ENCODE data around the gene ANKRD55. TPM values are rescaled to one million over a fixed set of nuclear protein-coding genes. Genes with fewer than 3 reads are reported as not detected.

ANKRD55 gene
- total RNA-seq, 1 donor from 2014 or later = not detected

DNA sequence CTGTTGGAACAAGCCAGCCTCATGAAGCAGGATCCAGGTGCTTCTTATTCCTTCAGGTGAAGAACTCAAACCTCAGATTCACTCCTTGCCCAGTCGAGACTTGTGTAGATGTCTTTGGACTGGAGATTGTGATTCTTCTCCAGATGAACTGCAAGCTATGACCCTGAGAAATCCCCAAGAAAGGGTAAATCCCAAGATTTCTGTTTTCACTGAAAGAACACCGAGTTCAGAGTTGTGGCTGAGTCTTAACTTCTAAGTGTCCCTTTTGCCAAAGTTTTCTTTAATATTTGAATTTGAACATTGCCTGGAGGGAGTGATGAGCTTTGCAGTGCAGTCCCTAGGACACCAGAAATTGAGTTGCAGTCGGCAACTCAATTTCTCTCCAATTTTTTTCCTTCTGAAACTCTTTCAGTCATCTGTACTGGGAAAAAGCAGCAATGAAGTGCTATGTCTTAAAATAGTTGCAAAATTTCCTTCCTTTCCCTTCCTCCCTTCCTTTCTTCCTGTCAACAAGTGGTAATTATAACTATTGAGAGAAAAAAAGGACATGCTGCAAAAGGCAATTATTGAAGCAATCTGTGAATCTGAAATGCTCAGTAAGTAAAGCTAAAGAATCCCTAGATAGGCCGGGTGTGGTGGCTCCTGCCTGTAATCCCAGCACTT, 56.1 kb downstream of the ANKRD55 start:
- Mint-ChIP-seq H3K27me3 (no peaks in the 10 kb centered on the region), H3K4me3 (ENCODE audit: low read depth) (no peak overlapping the region), H3K4me1 (ENCODE audit: low read depth) (no peaks in the 10 kb centered on the region), H3K27ac (no peak overlapping the region), H3K9me3 (ENCODE audit: low read depth) (no peaks in the 10 kb centered on the region), H3K36me3 (ENCODE audit: insufficient read depth) (no peaks in the 10 kb centered on the region)
- TF ChIP-seq, protein P1, sequence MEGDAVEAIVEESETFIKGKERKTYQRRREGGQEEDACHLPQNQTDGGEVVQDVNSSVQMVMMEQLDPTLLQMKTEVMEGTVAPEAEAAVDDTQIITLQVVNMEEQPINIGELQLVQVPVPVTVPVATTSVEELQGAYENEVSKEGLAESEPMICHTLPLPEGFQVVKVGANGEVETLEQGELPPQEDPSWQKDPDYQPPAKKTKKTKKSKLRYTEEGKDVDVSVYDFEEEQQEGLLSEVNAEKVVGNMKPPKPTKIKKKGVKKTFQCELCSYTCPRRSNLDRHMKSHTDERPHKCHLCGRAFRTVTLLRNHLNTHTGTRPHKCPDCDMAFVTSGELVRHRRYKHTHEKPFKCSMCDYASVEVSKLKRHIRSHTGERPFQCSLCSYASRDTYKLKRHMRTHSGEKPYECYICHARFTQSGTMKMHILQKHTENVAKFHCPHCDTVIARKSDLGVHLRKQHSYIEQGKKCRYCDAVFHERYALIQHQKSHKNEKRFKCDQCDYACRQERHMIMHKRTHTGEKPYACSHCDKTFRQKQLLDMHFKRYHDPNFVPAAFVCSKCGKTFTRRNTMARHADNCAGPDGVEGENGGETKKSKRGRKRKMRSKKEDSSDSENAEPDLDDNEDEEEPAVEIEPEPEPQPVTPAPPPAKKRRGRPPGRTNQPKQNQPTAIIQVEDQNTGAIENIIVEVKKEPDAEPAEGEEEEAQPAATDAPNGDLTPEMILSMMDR (IDR thresholded peaks at IDR 0.05; ENCODE audit: unreplicated experiment) = no peak
- no peak for DNase-seq (ENCODE audit: low spot score, unreplicated experiment)

DNA sequence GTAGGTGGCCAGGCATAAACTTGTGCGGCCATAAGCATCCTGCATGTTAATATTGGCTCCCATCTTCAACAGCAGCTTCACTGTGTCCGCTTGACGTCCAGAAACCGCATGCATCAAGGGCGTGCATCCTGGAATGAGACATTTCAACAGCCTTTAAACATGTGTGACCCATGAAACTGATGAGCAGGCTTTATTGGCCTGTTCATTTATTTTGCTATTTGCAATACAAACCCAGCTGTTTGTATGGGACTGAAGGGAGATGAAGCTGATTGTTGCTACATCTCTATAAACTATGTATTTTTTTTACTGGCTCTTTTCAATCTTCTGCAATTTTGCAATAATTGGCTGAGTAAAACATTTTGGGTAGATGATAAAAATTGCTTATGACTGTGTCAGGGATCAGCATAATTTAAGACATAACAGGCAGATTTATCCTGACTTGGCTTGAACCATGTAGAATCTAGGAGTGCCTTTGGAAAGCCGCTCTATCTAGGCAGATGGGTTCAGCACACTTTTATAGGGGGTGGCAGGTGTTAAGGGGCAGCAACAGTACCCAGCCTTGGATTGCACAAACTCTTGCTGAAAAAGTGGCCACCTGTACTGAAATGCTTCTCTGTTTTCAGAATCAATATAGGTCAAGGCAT, 56.9 kb downstream of the ANKRD55 start:
- H3K4me3 Mint-ChIP-seq (ENCODE audit: low read depth) = no peak overlapping the region
- H3K27me3 Mint-ChIP-seq = no peaks in the 10 kb centered on the region
- no peak for DNase-seq (ENCODE audit: low spot score, unreplicated experiment)
- no peaks in the 10 kb centered on the region for H3K36me3 Mint-ChIP-seq (ENCODE audit: insufficient read depth)
- no peak overlapping the region for H3K27ac Mint-ChIP-seq
- TF ChIP-seq, protein P1 (IDR thresholded peaks at IDR 0.05; ENCODE audit: unreplicated experiment) = no peak
- no peaks in the 10 kb centered on the region for H3K9me3 Mint-ChIP-seq (ENCODE audit: low read depth)
- no peaks in the 10 kb centered on the region for H3K4me1 Mint-ChIP-seq (ENCODE audit: low read depth)

DNA sequence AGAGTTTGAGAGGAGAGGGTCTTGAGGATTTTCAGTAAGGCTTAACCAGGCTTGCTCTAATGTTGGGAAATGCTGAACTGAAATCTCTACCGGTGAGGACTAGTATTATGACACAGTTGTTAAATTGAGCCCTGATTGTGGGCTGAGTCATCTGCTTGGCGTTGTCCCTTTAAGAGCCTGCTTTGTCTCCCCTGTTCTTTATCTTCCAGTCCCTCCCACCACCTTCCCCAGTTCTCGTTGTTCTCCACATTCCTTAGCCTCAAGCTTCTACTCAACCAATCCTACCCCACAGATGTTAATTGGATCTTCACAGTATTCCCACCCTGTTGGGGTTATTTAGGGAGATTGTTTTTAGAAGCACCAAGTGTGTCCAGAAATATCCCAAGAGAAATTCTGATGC, 57.6 kb downstream of the ANKRD55 start:
- no peak overlapping the region for H3K27ac Mint-ChIP-seq
- no peaks in the 10 kb centered on the region for H3K4me1 Mint-ChIP-seq (ENCODE audit: low read depth)
- H3K36me3 Mint-ChIP-seq (ENCODE audit: insufficient read depth) = no peaks in the 10 kb centered on the region
- H3K4me3 Mint-ChIP-seq (ENCODE audit: low read depth) = no peak overlapping the region
- DNase-seq (ENCODE audit: low spot score, unreplicated experiment) = no peak
- no peaks in the 10 kb centered on the region for H3K9me3 Mint-ChIP-seq (ENCODE audit: low read depth)
- no peaks in the 10 kb centered on the region for H3K27me3 Mint-ChIP-seq
- TF ChIP-seq, protein P1 (IDR thresholded peaks at IDR 0.05; ENCODE audit: unreplicated experiment) = no peak

DNA sequence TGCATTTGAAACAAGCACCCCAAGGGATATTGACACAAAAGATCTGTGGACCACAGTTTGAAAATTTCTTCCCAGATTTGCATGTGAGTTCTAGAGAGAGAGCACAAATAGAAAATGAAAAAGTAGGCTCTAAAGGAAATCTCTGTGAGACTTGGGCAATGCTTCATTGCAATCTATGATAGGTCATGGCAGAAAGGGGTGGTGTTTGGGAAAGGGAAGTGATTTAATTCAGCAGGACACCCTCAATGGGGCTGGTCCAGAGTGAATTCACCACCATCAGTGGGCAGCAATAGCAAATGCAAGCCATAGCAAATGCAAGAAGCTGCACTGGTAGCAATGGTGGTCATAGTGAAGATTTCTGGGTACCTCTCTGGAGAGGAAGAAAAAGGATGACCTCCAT, 58.1 kb downstream of the ANKRD55 start:
- no peaks in the 10 kb centered on the region for H3K36me3 Mint-ChIP-seq (ENCODE audit: insufficient read depth)
- no peak overlapping the region for H3K4me3 Mint-ChIP-seq (ENCODE audit: low read depth)
- H3K4me1 Mint-ChIP-seq (ENCODE audit: low read depth) = no peaks in the 10 kb centered on the region
- TF ChIP-seq, protein P1 (IDR thresholded peaks at IDR 0.05; ENCODE audit: unreplicated experiment) = no peak
- DNase-seq (ENCODE audit: low spot score, unreplicated experiment) = no peak
- no peaks in the 10 kb centered on the region for H3K27me3 Mint-ChIP-seq
- H3K27ac Mint-ChIP-seq = no peak overlapping the region
- no peaks in the 10 kb centered on the region for H3K9me3 Mint-ChIP-seq (ENCODE audit: low read depth)

GRCh38 chr5:56172241-56172640, 60.9 kb downstream of the ANKRD55 start:
- DNase-seq (ENCODE audit: low spot score, unreplicated experiment) = no peak
- TF ChIP-seq, protein P1 (IDR thresholded peaks at IDR 0.05; ENCODE audit: unreplicated experiment) = no peak
- Mint-ChIP-seq H3K4me1 (ENCODE audit: low read depth) (no peaks in the 10 kb centered on the region), H3K4me3 (ENCODE audit: low read depth) (no peak overlapping the region), H3K27ac (no peak overlapping the region), H3K36me3 (ENCODE audit: insufficient read depth) (no peaks in the 10 kb centered on the region), H3K9me3 (ENCODE audit: low read depth) (no peaks in the 10 kb centered on the region), H3K27me3 (no peaks in the 10 kb centered on the region)

All from progenitor cell of endocrine pancreas (in vitro differentiated cells).